ENCODE measurements around the gene PRKRA.
A peak's percentile ranks its signal among the peaks of the same experiment; 100 is the strongest.
"Not testable (repeated sequence)": the region's sequence is repeated elsewhere in the genome, so short reads cannot be mapped to it uniquely, and the experiment has no call there.

PRKRA gene

DNA sequence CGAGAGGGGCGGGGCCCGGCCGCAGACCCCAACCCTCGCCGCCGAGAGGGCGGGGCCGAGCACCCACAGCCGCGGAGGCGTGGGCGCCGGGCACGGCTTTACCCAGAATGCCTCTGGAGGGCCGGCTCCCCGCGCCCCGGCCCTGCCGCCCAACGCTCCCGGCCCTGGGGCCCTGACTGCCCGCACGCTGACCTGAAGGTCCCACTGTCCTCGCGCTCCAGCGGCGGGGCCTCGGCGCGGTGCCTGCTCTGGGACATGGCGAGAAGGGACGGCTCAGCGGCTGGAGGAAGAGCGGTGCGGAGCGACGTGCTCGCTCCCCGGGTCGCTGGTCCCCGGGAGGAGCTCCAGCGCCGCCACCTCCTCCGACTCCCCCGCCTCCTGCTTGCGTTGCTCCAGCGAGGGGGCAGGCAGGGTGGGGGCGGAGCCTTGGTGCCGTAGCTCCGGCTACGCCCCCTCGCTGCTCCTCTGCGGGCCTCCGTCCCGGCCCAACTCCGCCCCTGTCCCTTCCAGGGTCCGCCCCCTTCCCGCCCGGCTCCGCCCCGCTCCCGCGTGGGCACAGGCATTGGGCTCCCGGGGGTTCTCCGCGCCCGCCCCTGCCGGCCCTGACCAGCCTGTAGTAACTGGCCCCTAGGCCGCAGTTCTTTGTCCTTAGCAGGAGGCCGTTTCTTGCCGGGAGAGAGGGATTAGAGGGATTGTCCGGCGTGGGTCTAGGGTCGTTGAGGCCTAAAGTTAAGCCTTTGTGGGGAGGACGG lies at the start of gene PRKRA, which contains the start of gene PJVK:
TSS of gene PRKRA (minus strand) at position 402 of the 752 bp plus-strand sequence. CDS start at position 257, 145 bp downstream.
TSS of gene PJVK (plus strand) at position 605 of the 752 bp plus-strand sequence. CDS start 2,032 bp downstream, outside the sequence.
- DNase-seq: peak; percentile 85

GRCh38 chr2:178499640-178500039 lies 48.7 kb upstream of the PRKRA start:
- DNase-seq: no peak

- DNase-seq: no peak
These were observed 47.2 kb upstream of the PRKRA start for GRCh38 chr2:178498137-178498536.

DNA sequence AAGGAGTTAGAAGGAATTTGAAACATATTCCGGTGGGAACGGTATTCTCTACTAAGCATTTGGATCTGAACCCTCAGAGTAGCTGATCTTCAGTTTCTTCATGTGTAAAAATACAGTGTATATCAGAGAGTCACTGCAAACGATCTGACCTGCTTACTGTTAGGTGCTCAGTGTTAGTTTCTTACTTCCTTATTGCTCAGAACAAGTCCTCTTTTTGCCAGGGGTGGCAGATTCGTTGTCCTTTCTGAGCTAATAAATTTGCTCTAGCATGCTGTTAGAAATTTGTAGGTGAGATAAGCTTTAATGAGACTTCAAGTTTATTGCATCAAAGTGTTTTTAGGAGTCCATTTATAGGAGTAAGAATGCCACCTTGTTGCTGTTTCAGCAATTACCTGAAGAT lies 45.1 kb upstream of the PRKRA start:
- no peak for DNase-seq

DNA sequence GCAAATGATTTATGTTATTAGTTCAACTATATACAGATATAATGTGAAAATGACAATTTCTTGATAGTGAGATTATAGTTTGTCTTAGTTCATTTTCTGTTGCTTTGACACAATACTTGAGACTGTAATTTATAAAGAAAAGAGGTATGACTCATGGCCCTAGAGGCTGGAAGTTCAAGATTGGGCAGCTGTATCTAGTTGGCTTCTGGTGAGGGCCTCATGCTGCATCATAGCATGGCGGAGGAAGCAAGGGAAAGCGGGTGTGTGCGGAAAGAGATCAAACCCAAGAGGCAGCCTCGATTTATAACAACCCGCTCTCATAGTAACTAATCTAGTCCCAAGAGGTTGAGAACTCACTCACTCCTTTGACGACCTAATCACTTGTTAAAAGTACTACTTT lies 40.6 kb upstream of the PRKRA start:
- no peak for DNase-seq

GRCh38 chr2:178485356-178485755 lies 34.4 kb upstream of the PRKRA start:
- no peak for DNase-seq

- peak; percentile 18 for DNase-seq
These were observed 33.5 kb upstream of the PRKRA start for GRCh38 chr2:178484245-178485041.

DNA sequence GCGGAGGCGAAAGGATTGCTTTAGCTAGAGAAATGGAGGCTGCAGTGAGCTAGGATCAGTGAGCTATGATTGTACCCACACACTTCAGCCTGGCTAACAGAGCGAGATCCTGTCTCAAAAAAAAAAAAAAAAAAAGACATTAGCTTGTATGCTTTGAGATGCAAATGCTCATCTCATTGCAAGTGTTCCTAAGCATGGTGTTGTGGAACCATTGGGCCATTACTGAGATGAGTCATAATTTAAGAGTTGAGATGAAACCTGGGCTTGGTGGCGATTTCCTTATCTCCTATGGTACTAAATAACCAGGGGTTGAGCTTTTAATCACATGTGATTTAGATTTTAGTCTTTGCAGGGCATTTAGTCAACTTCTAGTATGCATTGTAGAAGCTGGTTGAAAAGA lies 31.5 kb upstream of the PRKRA start:
- no peak for DNase-seq

DNA sequence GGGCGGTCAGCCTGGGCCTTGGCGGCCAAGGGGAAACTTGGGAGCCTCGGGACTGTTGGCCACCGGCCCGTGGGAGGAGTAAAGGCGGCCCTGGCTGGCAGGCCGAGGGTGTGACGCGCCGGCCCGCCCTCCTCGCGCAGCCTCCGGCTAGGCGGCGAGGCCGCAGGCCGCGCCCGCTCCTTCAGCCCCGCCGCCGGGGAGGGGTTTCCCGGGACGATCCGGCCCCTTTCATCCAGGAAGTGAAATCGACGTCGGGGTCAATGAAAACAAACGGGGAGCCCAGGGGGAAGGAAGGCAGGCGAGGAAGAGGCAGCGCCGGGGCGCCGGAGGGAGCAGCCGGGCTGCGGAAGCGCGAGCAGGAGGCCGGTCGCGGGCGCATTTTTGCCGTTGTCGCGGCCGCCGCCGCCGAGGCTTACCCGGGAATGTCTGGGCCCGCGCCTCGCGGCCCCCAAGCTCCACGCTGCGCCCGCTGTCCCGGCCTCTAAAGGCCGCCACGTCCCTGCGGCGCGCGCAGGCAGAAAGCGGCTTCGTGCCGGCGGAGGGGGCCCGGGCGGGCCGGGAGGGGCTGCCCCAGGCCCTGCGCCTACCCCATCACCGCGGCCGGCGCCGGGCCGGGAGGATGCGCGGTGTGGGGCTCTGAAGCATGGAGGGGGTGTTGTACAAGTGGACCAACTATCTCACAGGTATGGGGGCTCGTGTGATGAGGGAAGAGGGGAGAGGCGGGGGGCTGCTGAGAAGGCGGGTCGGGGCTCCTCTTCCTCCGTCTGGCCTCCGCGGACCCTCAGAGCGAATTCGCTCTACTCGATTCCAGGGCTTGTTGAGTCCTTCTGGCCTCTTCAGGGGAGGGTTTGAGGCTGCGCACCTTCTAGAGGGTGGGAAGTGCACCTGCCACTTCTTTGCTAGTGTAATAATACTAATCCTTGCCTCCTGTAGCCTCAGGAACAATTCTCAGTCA lies 29.5 kb upstream of the PRKRA start, which contains the start of gene PLEKHA3:
TSS of gene PLEKHA3 (plus strand) at position 231 of the 955 bp plus-strand sequence. CDS start at position 644, 413 bp downstream.
- DNase-seq: peak; percentile 59

GRCh38 chr2:178479758-178480226 lies 28.8 kb upstream of the PRKRA start:
- no peak for DNase-seq

- no peak for DNase-seq
These were observed 28.3 kb upstream of the PRKRA start for GRCh38 chr2:178479275-178479616.

- DNase-seq: peak; percentile 55
These were observed 27.7 kb upstream of the PRKRA start, which contains the start of gene FKBP7 for GRCh38 chr2:178478439-178479274. Gene FKBP7, minus strand, starts transcription at chr2:178478600. Its CDS starts 101 bp downstream, at chr2:178478499.

DNA sequence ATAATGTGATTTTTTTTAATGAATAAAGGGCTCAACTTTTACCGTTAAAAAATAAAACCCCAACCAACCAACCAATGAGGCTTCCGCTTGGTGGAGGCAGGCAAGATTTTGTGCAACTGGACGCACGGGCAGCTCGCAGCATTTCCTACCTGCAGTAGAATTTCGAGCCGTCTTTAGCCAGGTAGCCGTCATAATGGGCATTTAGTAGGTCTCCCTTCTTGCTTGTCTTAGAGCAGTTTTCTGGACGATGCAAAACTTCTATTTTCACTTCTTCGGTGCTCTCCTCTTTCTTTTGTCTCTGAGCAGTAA lies 27.1 kb upstream of the PRKRA start:
- no peak for DNase-seq

GRCh38 chr2:178477443-178478129 lies 26.6 kb upstream of the PRKRA start:
- no peak for DNase-seq

DNA sequence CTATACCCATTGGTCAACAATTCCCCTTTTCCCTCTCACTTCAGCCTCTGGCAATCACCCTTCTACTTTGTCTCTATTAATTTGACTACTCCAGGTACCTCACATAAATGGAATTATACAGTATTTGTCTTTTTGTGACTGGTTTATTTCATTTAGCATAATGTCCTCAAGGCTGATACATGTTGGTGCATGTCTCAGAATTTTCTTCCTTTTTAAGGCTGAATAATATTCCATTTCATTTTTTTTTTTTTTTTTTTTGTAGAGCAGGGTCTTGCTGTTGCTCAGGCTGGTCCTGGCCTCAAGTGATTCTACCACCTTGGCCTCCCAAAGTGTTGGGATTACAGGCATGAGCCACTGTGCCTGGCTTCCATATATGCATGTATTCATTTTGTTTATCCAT lies 25.5 kb upstream of the PRKRA start:
- DNase-seq: no peak

DNA sequence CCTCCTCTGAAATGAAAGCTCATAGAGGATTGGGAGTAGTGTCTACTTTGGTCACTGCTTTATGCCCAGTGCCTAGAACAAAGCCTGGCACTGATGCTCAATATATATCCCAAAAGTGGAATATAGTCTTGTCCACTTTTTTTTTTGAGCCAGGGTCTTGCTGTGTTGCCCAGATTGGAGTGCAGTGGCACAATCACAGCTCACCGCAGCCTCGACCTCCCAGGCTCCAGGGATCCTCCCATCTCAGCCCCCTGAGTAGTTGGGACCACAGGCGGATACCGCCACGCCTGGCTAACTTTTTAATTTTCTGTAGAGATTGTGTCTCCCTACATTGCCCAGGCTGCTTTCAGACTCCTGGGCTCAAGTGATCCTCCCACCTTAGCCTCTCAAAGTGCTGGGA lies 23.6 kb upstream of the PRKRA start:
- no peak for DNase-seq

- DNase-seq: no peak
These were observed 23.0 kb upstream of the PRKRA start for GRCh38 chr2:178473931-178474330.

DNA sequence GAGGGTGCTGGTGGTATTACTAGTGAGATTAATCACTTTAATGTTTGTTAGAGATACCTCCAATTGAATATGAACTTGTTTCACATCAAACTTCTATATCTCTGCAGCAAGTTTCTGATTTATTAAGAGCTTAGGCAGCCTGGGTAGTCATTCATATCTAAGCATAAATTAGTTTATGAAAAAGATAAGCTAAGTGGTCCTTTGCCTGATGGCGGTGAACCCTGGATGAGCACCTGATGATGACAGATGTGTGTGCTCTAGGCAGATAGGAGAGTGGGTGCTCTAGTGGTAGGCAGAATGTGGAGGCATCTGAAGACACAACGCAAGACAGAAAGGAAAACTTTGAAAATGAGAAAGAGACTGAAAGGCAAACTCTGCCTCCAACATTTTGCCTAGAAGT lies 22.4 kb upstream of the PRKRA start:
- DNase-seq: no peak

- not testable (repeated sequence) for DNase-seq
These were observed 20.3 kb upstream of the PRKRA start for GRCh38 chr2:178471313-178471712.

- DNase-seq: no peak
These were observed 18.4 kb upstream of the PRKRA start for GRCh38 chr2:178469219-178469849.
